HepG2 (cell line): ENCODE results near the gene HMMR. TPM values are rescaled to one million over a fixed set of nuclear protein-coding genes. Genes with fewer than 3 reads are reported as not detected.

Experiments
- CCDC6 ChIP-seq: sonication (generic); formaldehyde crosslinking; IDR thresholded peaks from 2 replicates; pipeline ENCODE4 v1.8.1; 2022; ENCODE audit warnings: mild to moderate bottlenecking, missing genetic modification reagents, moderate library complexity
- FOXA3 ChIP-seq: IDR thresholded peaks from 2 replicates; pipeline ENCODE4 v1.6.1; 2016; ENCODE audit warnings: missing genetic modification reagents, missing compliant biosample characterization
- LCORL ChIP-seq, 2 experiments: fragments of 450-650 bp in 1 of 2; sonication (generic) in 1 of 2; formaldehyde crosslinking in 1 of 2; IDR thresholded peaks; 2 replicates each; pipeline versions ENCODE4 v1.5.0 to v1.6.1; 2017 to 2020; ENCODE audit warnings: antibody characterized with exemption in 1 of 2, missing genetic modification reagents in 1 of 2
- MBNL3 ChIP-seq: fragments of 250-450 bp; sonication (Bioruptor Pico); conservative IDR thresholded peaks from 2 replicates; pipeline ENCODE4 v1.8.0; 2022; ENCODE audit warnings: mild to moderate bottlenecking, inconsistent platforms
- RAD21 ChIP-seq: fragments of 450-650 bp; formaldehyde crosslinking; IDR thresholded peaks from 2 replicates; pipeline ENCODE4 v1.5.0; 2020; ENCODE audit warnings: mild to moderate bottlenecking
- SIX1 ChIP-seq: sonication (generic); formaldehyde crosslinking; IDR thresholded peaks from 2 replicates; pipeline ENCODE4 v1.4.0; 2020; ENCODE audit warnings: missing genetic modification reagents, borderline replicate concordance
- WIZ ChIP-seq: sonication (generic); formaldehyde crosslinking; IDR thresholded peaks from 2 replicates; pipeline ENCODE4 v1.5.1; 2020; ENCODE audit warnings: mild to moderate bottlenecking, missing genetic modification reagents
- ZNF205 ChIP-seq: IDR thresholded peaks from 2 replicates; pipeline ENCODE4 v1.6.1; 2018; ENCODE audit warnings: missing biosample characterization, missing genetic modification reagents
- ZNF253 ChIP-seq: sonication (generic); formaldehyde crosslinking; IDR thresholded peaks from 2 replicates; pipeline ENCODE4 v1.8.0; 2022; ENCODE audit warnings: mild to moderate bottlenecking, missing genetic modification reagents, borderline replicate concordance
- polyA plus RNA-seq, 8 experiments: library from polyadenylated mRNA; depleted of rRNA in 3 of 8; stranded (reverse) in 7 of 8; unstranded in 1 of 8; fragments of >200 nt; fragmentation: Illumina TruSeq in 4 of 8; extraction: Trizol in 4 of 8; gene quantifications; 2 replicates each; pipeline versions ENCODE4 v1.2.1 to v1.2.3, GENCODE V29; 2011 to 2016; ENCODE audit warnings: low read depth in 4 of 8, missing spikeins in 1 of 8, mixed read lengths in 1 of 8; ENCODE audit not compliant: insufficient read depth in 1 of 8
- total RNA-seq, 5 experiments: library from RNA; depleted of rRNA; stranded (reverse); fragments of >200 nt; fragmentation: Illumina TruSeq; extraction: Trizol; gene quantifications; 2 replicates each; pipeline ENCODE4 v1.2.3, GENCODE V29; 2016; ENCODE audit warnings: low read depth in 1 of 5
- TF ChIP-seq, protein P1 (sequence below), 2 experiments: sonication (generic) in 1 of 2; formaldehyde crosslinking in 1 of 2; IDR thresholded peaks; 2 replicates each; pipeline versions ENCODE4 v1.6.1 to v1.9.0; 2014 to 2022; ENCODE audit warnings: antibody characterized with exemption in 1 of 2, borderline replicate concordance in 1 of 2, inconsistent platforms in 1 of 2, low read depth in 1 of 2, missing genetic modification reagents in 1 of 2
- TF ChIP-seq, protein P2 (sequence below): IDR thresholded peaks from 2 replicates; pipeline ENCODE4 v1.6.1; 2016; ENCODE audit warnings: missing compliant biosample characterization, missing genetic modification reagents, borderline replicate concordance
- TF ChIP-seq, protein P3 (sequence below), 2 experiments: sonication (generic) in 1 of 2; formaldehyde crosslinking in 1 of 2; IDR thresholded peaks; 2 replicates each; pipeline versions ENCODE4 v1.4.0 to v1.6.1; 2016 to 2020; ENCODE audit warnings: borderline replicate concordance in 1 of 2, low read depth in 1 of 2, mild to moderate bottlenecking in 1 of 2, missing genetic modification reagents in 1 of 2
- TF ChIP-seq, protein P4 (sequence below): sonication (generic); formaldehyde crosslinking; conservative IDR thresholded peaks from 2 replicates; pipeline ENCODE4 v1.8.0; 2022; ENCODE audit warnings: missing genetic modification reagents

HMMR gene
- total and polyA plus RNA-seq, 2 of the 13 experiments (the other 11 are each of a cell fraction or from before 2014, with no cell fraction given): 8.5 to 48.3 TPM

DNA sequence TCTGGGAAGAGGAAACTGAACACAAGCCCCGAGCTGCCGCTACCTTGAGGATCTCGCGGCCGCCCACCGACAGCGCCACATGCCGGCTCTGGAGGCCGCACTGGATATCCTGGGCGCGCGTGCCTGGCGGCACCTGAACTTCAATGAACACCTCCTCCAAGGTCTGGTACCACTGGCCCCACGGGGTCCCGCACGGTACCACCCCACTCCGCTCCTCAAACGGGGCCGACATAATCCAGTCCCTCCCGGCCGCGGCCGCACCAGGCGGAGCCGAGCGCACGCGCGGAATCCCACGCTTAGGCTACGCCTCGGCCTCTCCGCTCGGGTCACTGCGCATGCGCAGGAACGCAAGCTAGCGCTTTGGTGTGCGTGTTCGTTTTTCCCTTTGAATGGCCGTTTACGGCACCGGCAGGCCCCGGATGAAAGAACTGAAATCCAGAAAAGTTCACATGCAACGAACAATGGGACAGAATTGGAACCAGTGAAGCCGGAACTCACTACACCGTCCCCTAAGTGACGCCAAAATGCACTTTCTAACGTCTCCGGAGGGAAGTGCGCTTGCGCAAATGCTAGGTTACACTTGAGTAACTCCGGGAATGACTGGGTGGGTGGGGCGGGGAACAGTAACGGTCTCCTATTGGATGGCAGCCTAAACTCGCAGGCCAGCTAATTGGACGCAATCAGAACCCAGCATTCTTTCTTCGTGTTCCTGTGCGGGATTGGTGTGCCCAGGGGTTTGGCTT lies 442 bp upstream of the HMMR start, which contains the start of gene NUDCD2 (continued):
- TF ChIP-seq, protein P1, sequence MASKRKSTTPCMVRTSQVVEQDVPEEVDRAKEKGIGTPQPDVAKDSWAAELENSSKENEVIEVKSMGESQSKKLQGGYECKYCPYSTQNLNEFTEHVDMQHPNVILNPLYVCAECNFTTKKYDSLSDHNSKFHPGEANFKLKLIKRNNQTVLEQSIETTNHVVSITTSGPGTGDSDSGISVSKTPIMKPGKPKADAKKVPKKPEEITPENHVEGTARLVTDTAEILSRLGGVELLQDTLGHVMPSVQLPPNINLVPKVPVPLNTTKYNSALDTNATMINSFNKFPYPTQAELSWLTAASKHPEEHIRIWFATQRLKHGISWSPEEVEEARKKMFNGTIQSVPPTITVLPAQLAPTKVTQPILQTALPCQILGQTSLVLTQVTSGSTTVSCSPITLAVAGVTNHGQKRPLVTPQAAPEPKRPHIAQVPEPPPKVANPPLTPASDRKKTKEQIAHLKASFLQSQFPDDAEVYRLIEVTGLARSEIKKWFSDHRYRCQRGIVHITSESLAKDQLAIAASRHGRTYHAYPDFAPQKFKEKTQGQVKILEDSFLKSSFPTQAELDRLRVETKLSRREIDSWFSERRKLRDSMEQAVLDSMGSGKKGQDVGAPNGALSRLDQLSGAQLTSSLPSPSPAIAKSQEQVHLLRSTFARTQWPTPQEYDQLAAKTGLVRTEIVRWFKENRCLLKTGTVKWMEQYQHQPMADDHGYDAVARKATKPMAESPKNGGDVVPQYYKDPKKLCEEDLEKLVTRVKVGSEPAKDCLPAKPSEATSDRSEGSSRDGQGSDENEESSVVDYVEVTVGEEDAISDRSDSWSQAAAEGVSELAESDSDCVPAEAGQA (IDR thresholded peaks at IDR 0.05; ENCODE audit: low read depth): peak; percentile 88
- TF ChIP-seq, protein P1 (CRISPR knock-in tag; IDR thresholded peaks at IDR 0.05; ENCODE audit: borderline replicate concordance): 0 out of 2 replicates have a peak, but pooled peaks have one; percentile 69
- 0 out of 2 replicates have a peak, but pooled peaks have one; percentile 31 for TF ChIP-seq ZNF205
- TF ChIP-seq CCDC6 (CRISPR knock-in tag): 0 out of 2 replicates have a peak, but pooled peaks have one; percentile 52
- no peak for TF ChIP-seq LCORL (IDR thresholded peaks at IDR 0.05)
- no peak for TF ChIP-seq LCORL (CRISPR knock-in tag; IDR thresholded peaks at IDR 0.05)
- no peak for TF ChIP-seq MBNL3
- TF ChIP-seq, protein P2, sequence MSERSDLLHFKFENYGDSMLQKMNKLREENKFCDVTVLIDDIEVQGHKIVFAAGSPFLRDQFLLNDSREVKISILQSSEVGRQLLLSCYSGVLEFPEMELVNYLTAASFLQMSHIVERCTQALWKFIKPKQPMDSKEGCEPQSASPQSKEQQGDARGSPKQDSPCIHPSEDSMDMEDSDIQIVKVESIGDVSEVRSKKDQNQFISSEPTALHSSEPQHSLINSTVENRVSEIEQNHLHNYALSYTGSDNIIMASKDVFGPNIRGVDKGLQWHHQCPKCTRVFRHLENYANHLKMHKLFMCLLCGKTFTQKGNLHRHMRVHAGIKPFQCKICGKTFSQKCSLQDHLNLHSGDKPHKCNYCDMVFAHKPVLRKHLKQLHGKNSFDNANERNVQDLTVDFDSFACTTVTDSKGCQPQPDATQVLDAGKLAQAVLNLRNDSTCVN: peak; percentile 55; the same call in 1 of the 2 replicates
- peak; percentile 59; the same call in 1 of the 2 replicates for TF ChIP-seq RAD21 (CRISPR knock-in tag)
- TF ChIP-seq, protein P3, sequence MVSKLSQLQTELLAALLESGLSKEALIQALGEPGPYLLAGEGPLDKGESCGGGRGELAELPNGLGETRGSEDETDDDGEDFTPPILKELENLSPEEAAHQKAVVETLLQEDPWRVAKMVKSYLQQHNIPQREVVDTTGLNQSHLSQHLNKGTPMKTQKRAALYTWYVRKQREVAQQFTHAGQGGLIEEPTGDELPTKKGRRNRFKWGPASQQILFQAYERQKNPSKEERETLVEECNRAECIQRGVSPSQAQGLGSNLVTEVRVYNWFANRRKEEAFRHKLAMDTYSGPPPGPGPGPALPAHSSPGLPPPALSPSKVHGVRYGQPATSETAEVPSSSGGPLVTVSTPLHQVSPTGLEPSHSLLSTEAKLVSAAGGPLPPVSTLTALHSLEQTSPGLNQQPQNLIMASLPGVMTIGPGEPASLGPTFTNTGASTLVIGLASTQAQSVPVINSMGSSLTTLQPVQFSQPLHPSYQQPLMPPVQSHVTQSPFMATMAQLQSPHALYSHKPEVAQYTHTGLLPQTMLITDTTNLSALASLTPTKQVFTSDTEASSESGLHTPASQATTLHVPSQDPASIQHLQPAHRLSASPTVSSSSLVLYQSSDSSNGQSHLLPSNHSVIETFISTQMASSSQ (IDR thresholded peaks at IDR 0.05; ENCODE audit: low read depth): no peak
- TF ChIP-seq, protein P3 (CRISPR knock-in tag; IDR thresholded peaks at IDR 0.05; ENCODE audit: borderline replicate concordance): peak; percentile 73
- no peak for TF ChIP-seq SIX1 (CRISPR knock-in tag)
- peak; percentile 18 for TF ChIP-seq FOXA3 (CRISPR knock-in tag)
- TF ChIP-seq, protein P4, sequence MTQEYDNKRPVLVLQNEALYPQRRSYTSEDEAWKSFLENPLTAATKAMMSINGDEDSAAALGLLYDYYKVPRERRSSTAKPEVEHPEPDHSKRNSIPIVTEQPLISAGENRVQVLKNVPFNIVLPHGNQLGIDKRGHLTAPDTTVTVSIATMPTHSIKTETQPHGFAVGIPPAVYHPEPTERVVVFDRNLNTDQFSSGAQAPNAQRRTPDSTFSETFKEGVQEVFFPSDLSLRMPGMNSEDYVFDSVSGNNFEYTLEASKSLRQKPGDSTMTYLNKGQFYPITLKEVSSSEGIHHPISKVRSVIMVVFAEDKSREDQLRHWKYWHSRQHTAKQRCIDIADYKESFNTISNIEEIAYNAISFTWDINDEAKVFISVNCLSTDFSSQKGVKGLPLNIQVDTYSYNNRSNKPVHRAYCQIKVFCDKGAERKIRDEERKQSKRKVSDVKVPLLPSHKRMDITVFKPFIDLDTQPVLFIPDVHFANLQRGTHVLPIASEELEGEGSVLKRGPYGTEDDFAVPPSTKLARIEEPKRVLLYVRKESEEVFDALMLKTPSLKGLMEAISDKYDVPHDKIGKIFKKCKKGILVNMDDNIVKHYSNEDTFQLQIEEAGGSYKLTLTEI: no peak
- 0 out of 2 replicates have a peak, but pooled peaks have one; percentile 66 for TF ChIP-seq ZNF253 (CRISPR knock-in tag)
- no peak for TF ChIP-seq WIZ (CRISPR knock-in tag)
